ENCODE measurements around the gene EFCAB10.
"Not testable (repeated sequence)": the region's sequence is repeated elsewhere in the genome, so short reads cannot be mapped to it uniquely, and the experiment has no call there.

Gene EFCAB10

GRCh38 chr7:105613611-105614330 is 32.5 kb upstream of the EFCAB10 start:
- no peak for TF ChIP-seq POLR2A (IDR thresholded peaks at IDR 0.05; ENCODE audit: low read depth, low read length)
- TF ChIP-seq TAF1 (IDR thresholded peaks at IDR 0.05; ENCODE audit: borderline replicate concordance, low read depth, low read length): no peak
- TF ChIP-seq POLR2AphosphoS5 (IDR thresholded peaks at IDR 0.05; ENCODE audit: low read depth, low read length): no peak
- FAIRE-seq: no peak

GRCh38 chr7:105612806-105613205 is 31.5 kb upstream of the EFCAB10 start:
- FAIRE-seq (no peak), DNase-seq (ENCODE audit: insufficient read length) (no peak)
- TF ChIP-seq POLR2AphosphoS5 (IDR thresholded peaks at IDR 0.05; ENCODE audit: low read depth, low read length) (no peak), POLR2A (IDR thresholded peaks at IDR 0.05; ENCODE audit: low read depth, low read length) (no peak), TAF1 (IDR thresholded peaks at IDR 0.05; ENCODE audit: borderline replicate concordance, low read depth, low read length) (no peak)

More at GRCh38 chr7:105613611-105614330, 32.5 kb upstream of the EFCAB10 start:
- DNase-seq (ENCODE audit: insufficient read length): no peak

DNA sequence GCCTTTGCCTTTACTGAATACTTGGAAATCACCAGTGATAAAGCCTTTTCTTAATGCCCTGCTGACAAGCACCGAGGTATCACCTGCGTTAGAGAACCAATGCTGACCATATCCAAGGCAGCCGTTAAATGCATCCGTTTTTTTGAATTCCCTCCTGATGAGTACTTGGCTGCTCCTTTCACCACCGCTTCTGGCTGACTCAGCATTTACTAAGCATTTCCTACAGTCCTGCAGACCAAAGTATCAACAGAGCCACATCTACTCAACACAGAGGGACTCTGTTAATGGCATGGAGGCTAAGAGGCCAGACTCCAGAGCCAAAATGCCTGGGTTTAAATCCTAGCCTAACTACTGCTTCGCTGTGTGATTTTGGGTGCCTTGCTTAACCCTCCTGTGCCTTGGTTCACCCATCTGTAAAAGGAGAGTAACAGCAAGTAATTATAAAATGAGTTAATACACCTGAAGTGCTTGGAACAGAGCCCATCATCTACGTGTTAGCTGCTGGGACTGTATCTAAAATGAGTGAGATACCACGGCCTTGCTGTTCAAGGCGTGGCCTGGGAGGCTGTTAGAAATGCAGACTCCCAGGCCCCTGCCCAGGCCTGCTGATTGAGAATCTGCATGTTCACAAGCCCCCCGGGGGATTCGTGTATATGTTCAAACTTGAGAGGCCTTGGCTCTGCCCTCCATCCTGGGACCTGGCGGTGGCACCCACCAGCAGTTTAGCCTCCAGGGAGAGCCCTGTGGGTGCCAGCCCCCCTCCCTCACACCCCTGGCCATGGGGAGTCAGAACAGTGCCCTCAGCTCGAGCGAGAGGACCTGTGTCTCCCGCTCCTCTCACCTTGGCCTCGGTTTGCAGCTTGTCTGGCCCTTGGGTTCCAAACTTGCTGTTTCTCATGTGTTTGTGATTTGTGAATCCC is 30.8 kb upstream of the EFCAB10 start:
- FAIRE-seq: no peak
- TF ChIP-seq POLR2A (IDR thresholded peaks at IDR 0.05; ENCODE audit: low read depth, low read length) (no peak), TAF1 (IDR thresholded peaks at IDR 0.05; ENCODE audit: borderline replicate concordance, low read depth, low read length) (no peak), POLR2AphosphoS5 (IDR thresholded peaks at IDR 0.05; ENCODE audit: low read depth, low read length) (no peak)
- DNase-seq (ENCODE audit: insufficient read length): no peak

DNA sequence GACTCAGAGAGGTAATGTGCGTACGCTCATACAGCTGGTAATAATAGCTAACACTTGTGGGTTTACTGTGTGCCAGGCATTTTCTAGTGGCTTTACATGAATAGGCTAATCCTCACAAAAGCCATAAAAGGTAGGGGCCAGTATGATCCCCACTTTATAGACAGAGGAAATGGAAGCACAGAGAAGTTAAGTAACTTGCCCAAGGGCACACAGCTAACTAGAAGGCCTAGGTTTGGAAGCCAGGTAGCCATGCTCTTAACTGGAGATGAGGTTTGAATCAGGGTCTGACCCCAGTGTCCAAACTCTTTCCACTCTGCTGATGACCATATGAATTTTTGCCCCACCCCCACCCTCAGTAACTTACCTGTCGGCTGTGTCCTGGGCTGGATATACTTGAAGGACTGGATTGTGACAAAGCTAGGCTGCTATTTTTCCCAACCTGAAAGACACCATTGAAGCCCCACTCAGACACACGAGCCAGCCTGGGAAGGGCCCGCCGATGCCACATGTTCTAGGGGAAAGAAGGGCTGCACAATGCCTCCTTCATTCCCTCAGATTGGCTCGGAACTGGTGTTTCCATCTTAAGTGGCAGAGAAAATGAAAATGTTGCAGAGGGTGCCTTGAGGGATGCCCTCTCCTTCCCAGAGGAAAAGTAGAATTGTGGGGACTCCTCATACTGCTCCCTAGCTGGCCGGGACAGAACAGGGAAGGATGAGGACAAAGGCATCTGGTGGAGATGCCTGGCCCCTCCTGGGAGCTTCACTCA is 29.1 kb upstream of the EFCAB10 start:
- FAIRE-seq (no peak), DNase-seq (ENCODE audit: insufficient read length) (no peak)
- TF ChIP-seq TAF1 (IDR thresholded peaks at IDR 0.05; ENCODE audit: borderline replicate concordance, low read depth, low read length): no peak

- DNase-seq (ENCODE audit: insufficient read length): no peak
- no peak for FAIRE-seq
- TF ChIP-seq POLR2AphosphoS5 (IDR thresholded peaks at IDR 0.05; ENCODE audit: low read depth, low read length) (no peak), TAF1 (IDR thresholded peaks at IDR 0.05; ENCODE audit: borderline replicate concordance, low read depth, low read length) (no peak), POLR2A (IDR thresholded peaks at IDR 0.05; ENCODE audit: low read depth, low read length) (no peak)
Measured at GRCh38 chr7:105602325-105603305, 21.3 kb upstream of the EFCAB10 start.

GRCh38 chr7:105600720-105601550 is 19.6 kb upstream of the EFCAB10 start:
- TF ChIP-seq POLR2A (IDR thresholded peaks at IDR 0.05; ENCODE audit: low read depth, low read length): no peak
- no peak for DNase-seq (ENCODE audit: insufficient read length)
- no peak for FAIRE-seq

DNA sequence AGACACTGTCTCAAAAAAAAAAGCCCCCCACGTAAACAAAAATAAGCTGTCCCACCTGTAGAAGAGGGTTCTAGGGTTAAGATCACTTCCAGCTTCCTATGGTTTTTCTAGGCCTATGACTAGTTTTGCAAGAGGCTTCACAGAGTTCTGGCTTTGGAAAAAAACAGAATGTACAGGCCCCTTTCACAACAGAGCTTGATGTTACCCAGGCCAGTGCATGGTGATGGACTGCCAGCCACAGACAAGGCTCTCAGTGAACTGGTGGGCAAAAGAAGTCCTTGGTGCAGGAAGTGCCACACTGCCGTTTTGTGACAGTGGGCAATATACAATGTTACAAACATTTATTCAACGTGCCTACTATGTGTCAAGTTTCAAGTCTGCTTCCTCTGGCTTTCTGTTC is 18.3 kb upstream of the EFCAB10 start:
- FAIRE-seq: no peak
- DNase-seq (ENCODE audit: insufficient read length): no peak
- TF ChIP-seq POLR2A (IDR thresholded peaks at IDR 0.05; ENCODE audit: low read depth, low read length): no peak
- no peak for TF ChIP-seq POLR2AphosphoS5 (IDR thresholded peaks at IDR 0.05; ENCODE audit: low read depth, low read length)
- TF ChIP-seq TAF1 (IDR thresholded peaks at IDR 0.05; ENCODE audit: borderline replicate concordance, low read depth, low read length): no peak

DNA sequence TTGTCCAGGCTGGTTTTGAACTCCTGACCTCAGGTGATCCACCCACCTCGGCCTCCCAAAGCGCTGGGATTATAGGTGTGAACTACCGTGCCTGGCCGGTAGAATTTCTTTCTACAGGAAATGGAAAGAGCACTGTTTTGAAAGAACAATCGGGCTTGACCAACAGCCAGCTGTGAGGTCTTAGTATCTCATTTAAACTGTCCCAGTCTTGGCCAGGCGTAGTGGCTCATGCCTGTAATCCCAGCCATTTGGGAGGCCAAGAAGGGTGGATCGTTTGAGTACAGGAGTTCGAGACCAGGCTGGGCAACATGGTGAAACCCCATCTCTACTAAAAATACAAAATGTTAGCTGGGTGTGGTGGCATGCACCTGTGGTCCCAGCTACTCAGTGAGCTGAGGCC is 17.8 kb upstream of the EFCAB10 start:
- not testable (repeated sequence) for DNase-seq (ENCODE audit: insufficient read length); FAIRE-seq

DNA sequence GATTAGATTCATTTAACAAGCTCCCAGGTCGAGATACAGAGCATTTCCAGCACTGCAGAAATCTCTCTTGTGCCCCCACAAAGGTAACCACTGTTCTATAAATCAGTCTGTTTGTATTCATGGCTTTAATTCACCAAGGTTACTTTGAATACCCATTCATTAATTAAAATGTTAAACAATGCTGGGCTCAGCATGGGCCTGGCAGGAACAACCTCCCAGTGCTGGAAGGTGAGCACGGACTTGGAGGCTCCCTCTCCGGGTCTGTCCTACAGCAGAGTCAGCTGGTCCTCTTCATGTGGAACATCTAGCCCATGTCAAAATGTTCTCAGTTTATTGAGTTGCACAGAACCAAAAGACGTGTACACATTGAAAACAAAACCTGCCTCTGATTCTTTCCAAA is 15.6 kb upstream of the EFCAB10 start:
- FAIRE-seq (no peak), DNase-seq (ENCODE audit: insufficient read length) (no peak)
- TF ChIP-seq TAF1 (IDR thresholded peaks at IDR 0.05; ENCODE audit: borderline replicate concordance, low read depth, low read length): no peak
- no peak for TF ChIP-seq POLR2AphosphoS5 (IDR thresholded peaks at IDR 0.05; ENCODE audit: low read depth, low read length)
- no peak for TF ChIP-seq POLR2A (IDR thresholded peaks at IDR 0.05; ENCODE audit: low read depth, low read length)

DNA sequence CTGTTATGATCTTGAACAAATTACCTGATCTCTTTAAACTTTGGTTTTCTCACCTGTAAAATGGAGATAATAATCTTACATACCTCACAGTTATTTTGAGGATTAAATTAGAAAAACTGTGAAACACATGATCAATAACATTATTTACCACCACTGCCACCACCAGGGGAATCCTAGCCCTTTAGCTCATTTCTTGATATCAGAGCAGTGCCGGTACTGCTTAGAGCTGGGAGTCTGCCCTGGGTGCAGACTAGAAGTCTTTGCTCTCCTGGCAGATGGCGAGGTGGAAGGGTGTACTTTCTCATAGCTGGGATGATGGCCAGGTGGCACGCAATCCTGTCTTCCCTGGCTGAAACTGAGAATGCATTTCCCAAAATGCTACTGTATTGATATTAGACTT is 12.7 kb upstream of the EFCAB10 start:
- TF ChIP-seq POLR2A (IDR thresholded peaks at IDR 0.05; ENCODE audit: low read depth, low read length): no peak
- no peak for TF ChIP-seq TAF1 (IDR thresholded peaks at IDR 0.05; ENCODE audit: borderline replicate concordance, low read depth, low read length)
- TF ChIP-seq POLR2AphosphoS5 (IDR thresholded peaks at IDR 0.05; ENCODE audit: low read depth, low read length): no peak
- no peak for DNase-seq (ENCODE audit: insufficient read length)
- no peak for FAIRE-seq
